ENCODE results near the gene GRIA4.

GRCh38 chr11:105910095-105910715 is 300.3 kb downstream of the GRIA4 start:
- no peak for TF ChIP-seq CTCF (IDR thresholded peaks at IDR 0.05)
- no peak for TF ChIP-seq POLR2A (IDR thresholded peaks at IDR 0.05)

All from lower leg skin (tissue), 3 donors.